Measurements from ENCODE around the gene BLTP2.
A peak's percentile ranks its signal among the peaks of the same experiment; 100 is the strongest.

BLTP2 gene

GRCh38 chr17:28643983-28644786 is 773 bp downstream of the BLTP2 start:
- H3K4me3 ChIP-seq (ENCODE audit: low read depth, low read length) = peak overlapping the region; percentile 85
- in situ Hi-C loops (cut with HindIII; ENCODE audit: low pct_ligation_motif_present, low sequenced_read_pairs) = no loop called here
- DNase-seq = peak; percentile 53
- peaks cover 42% of the 10 kb centered on the region for H3K36me3 ChIP-seq (replicated peaks)
- no peak overlapping the region for H3K27ac ChIP-seq
- H3K27me3 ChIP-seq (replicated peaks) = no peaks in the 10 kb centered on the region
- TF ChIP-seq CTCF (IDR thresholded peaks at IDR 0.05; ENCODE audit: low read depth, low read length, missing control alignments) = peak; percentile 73

- Histone ChIP-seq H3K4me3 (ENCODE audit: low read depth, low read length) (no peak overlapping the region), H3K27me3 (replicated peaks) (no peaks in the 10 kb centered on the region), H3K27ac (no peak overlapping the region), H3K36me3 (replicated peaks) (peaks cover 66% of the 10 kb centered on the region)
- in situ Hi-C loops (cut with HindIII; ENCODE audit: low pct_ligation_motif_present, low sequenced_read_pairs) = no loop called here
- no peak for TF ChIP-seq CTCF (IDR thresholded peaks at IDR 0.05; ENCODE audit: low read depth, low read length, missing control alignments)
- no peak for DNase-seq
Measured at GRCh38 chr17:28641579-28641978, 3.4 kb downstream of the BLTP2 start.

GRCh38 chr17:28635506-28635905 is 9.5 kb downstream of the BLTP2 start:
- TF ChIP-seq CTCF (IDR thresholded peaks at IDR 0.05; ENCODE audit: low read depth, low read length, missing control alignments) = no peak
- Histone ChIP-seq H3K4me3 (ENCODE audit: low read depth, low read length) (no peak overlapping the region), H3K27me3 (replicated peaks) (no peaks in the 10 kb centered on the region), H3K27ac (no peak overlapping the region), H3K36me3 (replicated peaks) (peaks cover 90% of the 10 kb centered on the region)
- in situ Hi-C loops (cut with HindIII; ENCODE audit: low pct_ligation_motif_present, low sequenced_read_pairs) = no loop called here
- DNase-seq = no peak

GRCh38 chr17:28634206-28634865 is 10.6 kb downstream of the BLTP2 start:
- no peak for DNase-seq
- no peak overlapping the region for H3K27ac ChIP-seq
- in situ Hi-C loops (cut with HindIII; ENCODE audit: low pct_ligation_motif_present, low sequenced_read_pairs) = no loop called here
- H3K36me3 ChIP-seq (replicated peaks) = peaks cover 88% of the 10 kb centered on the region
- no peak for TF ChIP-seq CTCF (IDR thresholded peaks at IDR 0.05; ENCODE audit: low read depth, low read length, missing control alignments)
- no peaks in the 10 kb centered on the region for H3K27me3 ChIP-seq (replicated peaks)
- no peak overlapping the region for H3K4me3 ChIP-seq (ENCODE audit: low read depth, low read length)

GRCh38 chr17:28626818-28627217 is 18.1 kb downstream of the BLTP2 start:
- DNase-seq = no peak
- in situ Hi-C loops (cut with HindIII; ENCODE audit: low pct_ligation_motif_present, low sequenced_read_pairs) = no loop called here
- no peaks in the 10 kb centered on the region for H3K27me3 ChIP-seq (replicated peaks)
- H3K36me3 ChIP-seq (replicated peaks) = peaks cover 73% of the 10 kb centered on the region
- no peak overlapping the region for H3K27ac ChIP-seq
- no peak for TF ChIP-seq CTCF (IDR thresholded peaks at IDR 0.05; ENCODE audit: low read depth, low read length, missing control alignments)
- no peak overlapping the region for H3K4me3 ChIP-seq (ENCODE audit: low read depth, low read length)

Measured in brain microvascular endothelial cell (primary cell).